H1 (cell line): ENCODE measurements around the gene VN1R5.

ENCODE experiments used
- JUND ChIP-seq: IDR thresholded peaks from 2 replicates; pipeline ENCODE4 v1.6.1; 2011; ENCODE audit warnings: mild to moderate bottlenecking, improper control_type of control experiment, low read length
- NRF1 ChIP-seq: IDR thresholded peaks from 2 replicates; pipeline ENCODE4 v1.6.1; 2011; ENCODE audit warnings: mild to moderate bottlenecking, low read depth, low read length, improper control_type of control experiment
- POLR2A ChIP-seq, 2 experiments: IDR thresholded peaks; 1 replicate in 1 of 2; 2 replicates in 1 of 2; pipeline ENCODE4 v1.6.1; 2011; ENCODE audit warnings: low read depth in 2 of 2, low read length in 2 of 2, mild to moderate bottlenecking in 2 of 2; ENCODE audit errors: control extremely low read depth in 1 of 2
- POLR2AphosphoS5 ChIP-seq: IDR thresholded peaks from 2 replicates; pipeline ENCODE4 v1.6.1; 2011; ENCODE audit warnings: low read depth, low read length
- RBBP5 ChIP-seq: IDR thresholded peaks from 2 replicates; pipeline ENCODE4 v1.7.1; 2012; ENCODE audit warnings: low read depth, mild to moderate bottlenecking, inconsistent platforms, low read length, moderate library complexity, borderline replicate concordance
- RFX5 ChIP-seq: IDR thresholded peaks from 2 replicates; pipeline ENCODE4 v1.6.1; 2011; ENCODE audit warnings: low read depth, low read length, improper control_type of control experiment, borderline replicate concordance
- TAF1 ChIP-seq: IDR thresholded peaks from 2 replicates; pipeline ENCODE4 v1.6.1; 2011; ENCODE audit warnings: mild to moderate bottlenecking, low read depth, low read length
- TBP ChIP-seq: IDR thresholded peaks from 2 replicates; pipeline ENCODE4 v1.6.1; 2011; ENCODE audit warnings: low read depth, low read length, improper control_type of control experiment
- TCF12 ChIP-seq: IDR thresholded peaks from 2 replicates; pipeline ENCODE4 v1.6.1; 2011; ENCODE audit warnings: low read depth, mild to moderate bottlenecking, low read length
- TF ChIP-seq, protein P1 (sequence below): IDR thresholded peaks from 2 replicates; pipeline ENCODE4 v1.6.1; 2011; ENCODE audit warnings: low read depth, mild to moderate bottlenecking, low read length; ENCODE audit not compliant: insufficient read depth
- TF ChIP-seq, protein P2 (sequence below), 3 experiments: IDR thresholded peaks; 1 replicate in 2 of 3; 2 replicates in 1 of 3; pipeline versions ENCODE4 v1.5.1 to v1.6.1; 2011; ENCODE audit warnings: low read length in 3 of 3, mild to moderate bottlenecking in 3 of 3, inconsistent platforms in 2 of 3, low read depth in 1 of 3, moderate library complexity in 1 of 3; ENCODE audit not compliant: insufficient read depth in 1 of 3; ENCODE audit errors: control extremely low read depth in 1 of 3
- TF ChIP-seq, protein P3 (sequence below): IDR thresholded peaks from 2 replicates; pipeline ENCODE4 v1.6.1; 2011; ENCODE audit warnings: low read length, improper control_type of control experiment
- TF ChIP-seq, protein P4 (sequence below): IDR thresholded peaks from 2 replicates; pipeline ENCODE4 v1.6.1; 2012; ENCODE audit warnings: inconsistent platforms

DNA sequence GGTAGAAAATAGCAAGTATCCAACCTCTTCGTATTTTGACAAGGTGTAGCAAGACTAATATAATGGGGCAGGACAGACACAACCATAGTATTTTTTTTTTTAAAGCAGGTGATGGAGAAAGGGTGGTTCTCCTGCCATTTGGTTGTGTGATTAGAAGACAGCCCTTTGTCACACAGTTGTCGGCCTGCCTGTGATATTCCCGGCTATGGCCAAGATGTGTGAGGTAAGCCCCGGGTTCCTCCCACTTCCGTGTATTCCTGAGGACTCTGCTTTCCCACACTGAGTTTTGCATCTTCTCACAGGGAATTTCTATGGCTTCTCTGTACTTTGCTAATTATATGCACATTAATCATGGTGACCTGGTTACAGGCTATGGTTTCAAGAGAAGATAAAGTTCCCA is 39.9 kb downstream of the VN1R5 start:
- no peak for TF ChIP-seq TAF1
- TF ChIP-seq, protein P1, sequence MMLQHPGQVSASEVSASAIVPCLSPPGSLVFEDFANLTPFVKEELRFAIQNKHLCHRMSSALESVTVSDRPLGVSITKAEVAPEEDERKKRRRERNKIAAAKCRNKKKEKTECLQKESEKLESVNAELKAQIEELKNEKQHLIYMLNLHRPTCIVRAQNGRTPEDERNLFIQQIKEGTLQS = no peak
- TF ChIP-seq, protein P2, sequence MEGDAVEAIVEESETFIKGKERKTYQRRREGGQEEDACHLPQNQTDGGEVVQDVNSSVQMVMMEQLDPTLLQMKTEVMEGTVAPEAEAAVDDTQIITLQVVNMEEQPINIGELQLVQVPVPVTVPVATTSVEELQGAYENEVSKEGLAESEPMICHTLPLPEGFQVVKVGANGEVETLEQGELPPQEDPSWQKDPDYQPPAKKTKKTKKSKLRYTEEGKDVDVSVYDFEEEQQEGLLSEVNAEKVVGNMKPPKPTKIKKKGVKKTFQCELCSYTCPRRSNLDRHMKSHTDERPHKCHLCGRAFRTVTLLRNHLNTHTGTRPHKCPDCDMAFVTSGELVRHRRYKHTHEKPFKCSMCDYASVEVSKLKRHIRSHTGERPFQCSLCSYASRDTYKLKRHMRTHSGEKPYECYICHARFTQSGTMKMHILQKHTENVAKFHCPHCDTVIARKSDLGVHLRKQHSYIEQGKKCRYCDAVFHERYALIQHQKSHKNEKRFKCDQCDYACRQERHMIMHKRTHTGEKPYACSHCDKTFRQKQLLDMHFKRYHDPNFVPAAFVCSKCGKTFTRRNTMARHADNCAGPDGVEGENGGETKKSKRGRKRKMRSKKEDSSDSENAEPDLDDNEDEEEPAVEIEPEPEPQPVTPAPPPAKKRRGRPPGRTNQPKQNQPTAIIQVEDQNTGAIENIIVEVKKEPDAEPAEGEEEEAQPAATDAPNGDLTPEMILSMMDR (IDR thresholded peaks at IDR 0.05; ENCODE audit: control extremely low read depth in 1 of 3, insufficient read depth in 1 of 3, low read depth in 1 of 3, low read length in 3 of 3) = no peak
- no peak for TF ChIP-seq RFX5
- no peak for TF ChIP-seq POLR2AphosphoS5
- TF ChIP-seq, protein P3, sequence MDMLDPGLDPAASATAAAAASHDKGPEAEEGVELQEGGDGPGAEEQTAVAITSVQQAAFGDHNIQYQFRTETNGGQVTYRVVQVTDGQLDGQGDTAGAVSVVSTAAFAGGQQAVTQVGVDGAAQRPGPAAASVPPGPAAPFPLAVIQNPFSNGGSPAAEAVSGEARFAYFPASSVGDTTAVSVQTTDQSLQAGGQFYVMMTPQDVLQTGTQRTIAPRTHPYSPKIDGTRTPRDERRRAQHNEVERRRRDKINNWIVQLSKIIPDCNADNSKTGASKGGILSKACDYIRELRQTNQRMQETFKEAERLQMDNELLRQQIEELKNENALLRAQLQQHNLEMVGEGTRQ = no peak
- no peak for TF ChIP-seq JUND
- no peak for TF ChIP-seq POLR2A (IDR thresholded peaks at IDR 0.05; ENCODE audit: control extremely low read depth in 1 of 2, low read depth in 2 of 2, low read length in 2 of 2)
- no peak for TF ChIP-seq NRF1
- no peak for TF ChIP-seq RBBP5
- TF ChIP-seq, protein P4, sequence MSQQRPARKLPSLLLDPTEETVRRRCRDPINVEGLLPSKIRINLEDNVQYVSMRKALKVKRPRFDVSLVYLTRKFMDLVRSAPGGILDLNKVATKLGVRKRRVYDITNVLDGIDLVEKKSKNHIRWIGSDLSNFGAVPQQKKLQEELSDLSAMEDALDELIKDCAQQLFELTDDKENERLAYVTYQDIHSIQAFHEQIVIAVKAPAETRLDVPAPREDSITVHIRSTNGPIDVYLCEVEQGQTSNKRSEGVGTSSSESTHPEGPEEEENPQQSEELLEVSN = no peak
- no peak for TF ChIP-seq TBP
- no peak for TF ChIP-seq TCF12
